SK-N-SH (cell line): ENCODE results near the gene MARVELD1. TPM values are rescaled to one million over a fixed set of nuclear protein-coding genes. Genes with fewer than 3 reads are reported as not detected.

Experiments used
- CTCF ChIA-PET: fragments of 300-600, 350-600 bp; formaldehyde crosslinking; extraction: SDS; loops from one replicate; lab custom pipeline; 2021; lab: Yijun Ruan, JAX
- POLR2A ChIA-PET: fragments of 350-600 bp; sonication (Branson Sonifier 250); formaldehyde crosslinking; extraction: SDS; loops from one replicate; lab custom pipeline; 2020; ENCODE audit warnings: antibody characterized with exemption, inconsistent platforms; lab: Yijun Ruan, JAX
- DNase-seq: peaks from one replicate; pipeline ENCODE4 v3.0.0; 2012
- H2AFZ ChIP-seq: fragments of 200-600 bp; sonication (generic); 2 replicates; pipeline ENCODE4 v1.8.1; 2016; ENCODE audit warnings: antibody characterized with exemption, mild to moderate bottlenecking, low read depth
- H3F3A ChIP-seq: fragments of 200-600 bp; sonication (generic); replicated peaks from 2 replicates; pipeline ENCODE3; 2016; ENCODE audit warnings: antibody characterized with exemption, mild to moderate bottlenecking; ENCODE audit not compliant: insufficient read depth
- H3K27ac ChIP-seq, 2 experiments: fragments of 200-500 bp in 1 of 2; fragments of 200-600 bp in 1 of 2; sonication (Bioruptor generic) in 1 of 2; sonication (generic), shearing (Covaris generic) in 1 of 2; 2 replicates each; pipeline versions ENCODE4 v1.5.1 to v1.6.1; 2014 to 2016; ENCODE audit warnings: low read depth in 2 of 2, inconsistent platforms in 1 of 2, low read length in 1 of 2, mild to moderate bottlenecking in 1 of 2, mixed read lengths in 1 of 2
- H3K27me3 ChIP-seq: fragments of 200-600 bp; sonication (generic), shearing (Covaris generic); 2 replicates; pipeline ENCODE4 v1.6.1; 2016; ENCODE audit warnings: mixed run types; ENCODE audit not compliant: insufficient read depth
- H3K36me3 ChIP-seq, 2 experiments: fragments of 200-500 bp in 1 of 2; fragments of 200-600 bp in 1 of 2; sonication (Bioruptor generic) in 1 of 2; sonication (generic) in 1 of 2; replicated peaks in 1 of 2; 2 replicates each; pipeline versions ENCODE3 to v1.5.1; 2014 to 2016; ENCODE audit warnings: low read length in 1 of 2, mild to moderate bottlenecking in 1 of 2; ENCODE audit not compliant: insufficient read depth in 2 of 2, control insufficient read depth in 1 of 2
- H3K4me1 ChIP-seq, 2 experiments: fragments of 200-500 bp in 1 of 2; fragments of 200-600 bp in 1 of 2; sonication (Bioruptor generic) in 1 of 2; sonication (generic), shearing (Covaris generic) in 1 of 2; 2 replicates each; pipeline versions ENCODE4 v1.5.1 to v1.6.1; 2014 to 2016; ENCODE audit warnings: low read depth in 1 of 2, low read length in 1 of 2, mixed run types in 1 of 2; ENCODE audit not compliant: insufficient read depth in 2 of 2, control insufficient read depth in 1 of 2
- H3K4me2 ChIP-seq: fragments of 200-600 bp; sonication (generic), shearing (Covaris generic); 2 replicates; pipeline ENCODE4 v1.6.1; 2017; ENCODE audit warnings: mixed run types
- H3K4me3 ChIP-seq, 2 experiments: fragments of 200-500 bp in 1 of 2; fragments of 200-600 bp in 1 of 2; sonication (Bioruptor generic) in 1 of 2; sonication (generic), shearing (Covaris generic) in 1 of 2; 2 replicates each; pipeline versions ENCODE4 v1.5.1 to v1.8.1; 2014 to 2016; ENCODE audit warnings: low read depth in 2 of 2, inconsistent platforms in 1 of 2, low read length in 1 of 2, mild to moderate bottlenecking in 1 of 2, mixed read lengths in 1 of 2, moderate library complexity in 1 of 2
- H3K79me2 ChIP-seq: fragments of 200-600 bp; sonication (generic); 2 replicates; pipeline ENCODE4 v1.8.1; 2017; ENCODE audit warnings: mild to moderate bottlenecking; ENCODE audit not compliant: insufficient read depth
- H3K9ac ChIP-seq: fragments of 200-600 bp; sonication (generic); 2 replicates; pipeline ENCODE4 v1.6.1; 2017; ENCODE audit warnings: mixed run types
- H3K9me2 ChIP-seq: fragments of 200-600 bp; sonication (generic); 2 replicates; pipeline ENCODE4 v1.6.1; 2017; ENCODE audit warnings: mixed run types
- H3K9me3 ChIP-seq: fragments of 200-600 bp; sonication (generic); 2 replicates; pipeline ENCODE4 v1.6.1; 2017; ENCODE audit warnings: mixed run types, mild to moderate bottlenecking, moderate library complexity
- H4K20me1 ChIP-seq: fragments of 200-600 bp; sonication (generic); 2 replicates; pipeline ENCODE4 v1.6.1; 2017; ENCODE audit warnings: mild to moderate bottlenecking, mixed run types; ENCODE audit not compliant: insufficient read depth
- CHD2 ChIP-seq: fragments of 150-350 bp; IDR thresholded peaks from 2 replicates; pipeline ENCODE4 v1.6.1; 2018; ENCODE audit warnings: low read length; ENCODE audit not compliant: partially characterized antibody
- ELF1 ChIP-seq: IDR thresholded peaks from 2 replicates; pipeline ENCODE4 v1.4.0; 2012
- EP300 ChIP-seq, 2 experiments: IDR thresholded peaks; 2 replicates each; pipeline versions ENCODE4 v1.4.0 to v1.6.1; 2012; ENCODE audit warnings: borderline replicate concordance in 1 of 2, low read depth in 1 of 2, low read length in 1 of 2
- EZH2phosphoT487 ChIP-seq: fragments of 200-600 bp; sonication (generic); IDR thresholded peaks from 2 replicates; pipeline ENCODE4 v1.6.1; 2017; ENCODE audit warnings: low read depth, mixed run types, mild to moderate bottlenecking, antibody characterized with exemption, moderate library complexity, borderline replicate concordance
- FOXJ3 ChIP-seq: sonication (generic); formaldehyde crosslinking; IDR thresholded peaks from 2 replicates; pipeline ENCODE4 v1.5.1; 2020; ENCODE audit warnings: mild to moderate bottlenecking, missing genetic modification reagents
- FOXM1 ChIP-seq: IDR thresholded peaks from 2 replicates; pipeline ENCODE4 v1.4.0; 2012; ENCODE audit warnings: low read depth, mild to moderate bottlenecking
- GATA2 ChIP-seq: sonication (generic); formaldehyde crosslinking; IDR thresholded peaks from 2 replicates; pipeline ENCODE4 v1.5.0; 2020; ENCODE audit warnings: mild to moderate bottlenecking, missing genetic modification reagents
- MXI1 ChIP-seq: IDR thresholded peaks from 2 replicates; pipeline ENCODE4 v1.6.1; 2012; ENCODE audit warnings: mild to moderate bottlenecking, low read depth, low read length, improper control_type of control experiment
- NFIC ChIP-seq: IDR thresholded peaks from 2 replicates; pipeline ENCODE4 v1.4.0; 2012; ENCODE audit warnings: borderline replicate concordance
- RAD21 ChIP-seq: IDR thresholded peaks from 2 replicates; pipeline ENCODE4 v1.6.1; 2012; ENCODE audit warnings: mild to moderate bottlenecking, low read length
- RCOR1 ChIP-seq: fragments of 150-350 bp; IDR thresholded peaks from 2 replicates; pipeline ENCODE4 v1.6.1; 2017; ENCODE audit warnings: antibody characterized with exemption, low read length
- RFX5 ChIP-seq: IDR thresholded peaks from 2 replicates; pipeline ENCODE4 v1.6.1; 2012; ENCODE audit warnings: mild to moderate bottlenecking, improper control_type of control experiment, low read length
- SIN3A ChIP-seq: IDR thresholded peaks from 2 replicates; pipeline ENCODE4 v1.6.1; 2012; ENCODE audit warnings: low read depth, mild to moderate bottlenecking, low read length, moderate library complexity, borderline replicate concordance
- TCF12 ChIP-seq: IDR thresholded peaks from 2 replicates; pipeline ENCODE4 v1.4.0; 2012
- TEAD4 ChIP-seq: IDR thresholded peaks from 2 replicates; pipeline ENCODE4 v1.4.0; 2012; ENCODE audit warnings: mild to moderate bottlenecking, borderline replicate concordance; ENCODE audit not compliant: insufficient read depth
- YY1 ChIP-seq: IDR thresholded peaks from 2 replicates; pipeline ENCODE4 v1.4.0; 2012; ENCODE audit warnings: low read depth, mild to moderate bottlenecking
- WGBS: methylation state at CpG from one replicate; pipeline ENCODE4 v1.1.6; 2017; ENCODE audit warnings: low lambda C conversion rate; 5-methylcytosine and 5-hydroxymethylcytosine counted together
- polyA plus RNA-seq, 3 experiments: library from polyadenylated mRNA; depleted of rRNA; stranded (reverse); fragments of >200 nt; gene quantifications; 2 replicates each; pipeline ENCODE4 v1.2.3, GENCODE V29; 2012
- TF ChIP-seq, protein P1 (sequence below): fragments of 200-600 bp; sonication (generic); IDR thresholded peaks from 2 replicates; pipeline ENCODE4 v1.6.1; 2017; ENCODE audit warnings: antibody characterized with exemption, mild to moderate bottlenecking, moderate library complexity
- TF ChIP-seq, protein P2 (sequence below): fragments of 150-350 bp; IDR thresholded peaks from 2 replicates; pipeline ENCODE4 v1.6.1; 2016; ENCODE audit warnings: mild to moderate bottlenecking, low read depth, low read length

The MARVELD1 gene
- polyA plus RNA-seq, 1 of the 3 experiments (the other 2 are of a cell fraction): 53.0 TPM

DNA sequence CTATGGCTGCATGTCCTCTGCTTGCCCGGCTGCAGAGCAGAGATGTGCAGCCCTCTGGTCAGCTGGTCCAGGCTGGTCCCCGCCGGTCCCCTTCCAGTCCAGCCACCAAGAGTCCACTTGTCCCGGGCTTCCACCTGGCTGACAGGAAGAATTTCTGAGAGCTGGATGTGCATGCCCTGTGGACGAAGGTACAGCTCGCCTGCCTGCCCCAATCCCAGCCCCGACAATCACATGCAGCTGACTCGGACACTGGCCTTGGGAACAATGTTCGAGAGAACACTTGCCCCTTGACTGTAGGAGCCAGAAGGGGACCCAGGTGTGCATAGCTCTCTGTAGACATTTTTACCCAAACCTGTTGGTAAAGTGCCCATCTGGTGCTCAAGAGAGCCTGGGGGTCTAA is 38.3 kb upstream of the MARVELD1 start:
- Histone ChIP-seq H3F3A (peaks cover 8% of the 10 kb centered on the region), H4K20me1 (no peaks in the 10 kb centered on the region), H3K4me3 (no peak overlapping the region), H3K79me2 (0 out of 2 replicates have a peak, but pooled peaks cover 3% of the 10 kb centered on the region), H2AFZ (no peak overlapping the region), H3K4me1 (peaks cover 0 to 6% of the 10 kb centered on the region in 2 experiments; a peak in 1 of 4 replicates), H3K9me2 (no peaks in the 10 kb centered on the region), H3K4me2 (no peak overlapping the region), H3K9me3 (no peaks in the 10 kb centered on the region), H3K9ac (no peak overlapping the region), H3K27ac (no peak overlapping the region; a peak in 1 of 4 replicates), H3K27me3 (no peaks in the 10 kb centered on the region), H3K36me3 (peaks cover 32 to 47% of the 10 kb centered on the region in 2 experiments)
- TF ChIP-seq TCF12 (no peak), TEAD4 (no peak), YY1 (no peak), RAD21 (no peak), GATA2 (CRISPR knock-in tag) (no peak), FOXM1 (no peak), SIN3A (no peak), RCOR1 (no peak), EP300 (IDR thresholded peaks at IDR 0.05; ENCODE audit: borderline replicate concordance in 1 of 2, low read depth in 1 of 2, low read length in 1 of 2) (no peak), FOXJ3 (CRISPR knock-in tag) (no peak), NFIC (no peak), RFX5 (no peak), ELF1 (no peak), CHD2 (no peak), MXI1 (no peak), EZH2phosphoT487 (no peak)
- TF ChIP-seq, protein P1, sequence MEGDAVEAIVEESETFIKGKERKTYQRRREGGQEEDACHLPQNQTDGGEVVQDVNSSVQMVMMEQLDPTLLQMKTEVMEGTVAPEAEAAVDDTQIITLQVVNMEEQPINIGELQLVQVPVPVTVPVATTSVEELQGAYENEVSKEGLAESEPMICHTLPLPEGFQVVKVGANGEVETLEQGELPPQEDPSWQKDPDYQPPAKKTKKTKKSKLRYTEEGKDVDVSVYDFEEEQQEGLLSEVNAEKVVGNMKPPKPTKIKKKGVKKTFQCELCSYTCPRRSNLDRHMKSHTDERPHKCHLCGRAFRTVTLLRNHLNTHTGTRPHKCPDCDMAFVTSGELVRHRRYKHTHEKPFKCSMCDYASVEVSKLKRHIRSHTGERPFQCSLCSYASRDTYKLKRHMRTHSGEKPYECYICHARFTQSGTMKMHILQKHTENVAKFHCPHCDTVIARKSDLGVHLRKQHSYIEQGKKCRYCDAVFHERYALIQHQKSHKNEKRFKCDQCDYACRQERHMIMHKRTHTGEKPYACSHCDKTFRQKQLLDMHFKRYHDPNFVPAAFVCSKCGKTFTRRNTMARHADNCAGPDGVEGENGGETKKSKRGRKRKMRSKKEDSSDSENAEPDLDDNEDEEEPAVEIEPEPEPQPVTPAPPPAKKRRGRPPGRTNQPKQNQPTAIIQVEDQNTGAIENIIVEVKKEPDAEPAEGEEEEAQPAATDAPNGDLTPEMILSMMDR: no peak
- TF ChIP-seq, protein P2, sequence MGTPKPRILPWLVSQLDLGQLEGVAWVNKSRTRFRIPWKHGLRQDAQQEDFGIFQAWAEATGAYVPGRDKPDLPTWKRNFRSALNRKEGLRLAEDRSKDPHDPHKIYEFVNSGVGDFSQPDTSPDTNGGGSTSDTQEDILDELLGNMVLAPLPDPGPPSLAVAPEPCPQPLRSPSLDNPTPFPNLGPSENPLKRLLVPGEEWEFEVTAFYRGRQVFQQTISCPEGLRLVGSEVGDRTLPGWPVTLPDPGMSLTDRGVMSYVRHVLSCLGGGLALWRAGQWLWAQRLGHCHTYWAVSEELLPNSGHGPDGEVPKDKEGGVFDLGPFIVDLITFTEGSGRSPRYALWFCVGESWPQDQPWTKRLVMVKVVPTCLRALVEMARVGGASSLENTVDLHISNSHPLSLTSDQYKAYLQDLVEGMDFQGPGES: no peak
- DNase-seq: no peak
- ChIA-PET POLR2A (interaction anchor here (1.4 kb wide), 1 partner anchor 12 kb away, joined by 4 read pairs; the partner anchor contains the start of gene AVPI1), CTCF (interaction anchor here (0.9 to 6.8 kb wide), 7 partner anchors 9 to 60 kb away, joined by 3 to 71 read pairs (median 4); partner anchors contain the start of genes AVPI1, PI4K2A and ZFYVE27)
- 91% methylated on average over 8 of the region's 9 CpGs for WGBS
